Type B pancreatic cell (in vitro differentiated cells): ENCODE measurements around the gene COPG2. TPM values are rescaled to one million over a fixed set of nuclear protein-coding genes. Genes with fewer than 3 reads are reported as not detected.
"Not testable (repeated sequence)": the region's sequence is repeated elsewhere in the genome, so short reads cannot be mapped to it uniquely, and the experiment has no call there.

Experiments used
- DNase-seq: peaks from one replicate; pipeline ENCODE4 v3.0.0; 2021; ENCODE audit warnings: mixed read lengths; ENCODE audit not compliant: unreplicated experiment; ENCODE audit errors: extremely low spot score
- H3K27ac Mint-ChIP-seq: 2 replicates; pipeline ENCODE4 v1.8.0; 2021; ENCODE audit warnings: mild to moderate bottlenecking, mixed read lengths
- H3K27me3 Mint-ChIP-seq: 2 replicates; pipeline ENCODE4 v1.8.0; 2021; ENCODE audit warnings: mixed read lengths
- H3K36me3 Mint-ChIP-seq: 2 replicates; pipeline ENCODE4 v1.8.0; 2021; ENCODE audit warnings: mixed read lengths
- H3K4me1 Mint-ChIP-seq: one replicate; pipeline ENCODE4 v1.8.0; 2021; ENCODE audit warnings: mixed read lengths; ENCODE audit not compliant: unreplicated experiment
- H3K4me3 Mint-ChIP-seq: 2 replicates; pipeline ENCODE4 v1.8.0; 2021; ENCODE audit warnings: mild to moderate bottlenecking, mixed read lengths
- H3K9me3 Mint-ChIP-seq: 2 replicates; pipeline ENCODE4 v1.8.0; 2021; ENCODE audit warnings: mixed read lengths
- CTCF ChIP-seq: fragments of 200-600 bp; sonication (generic); conservative IDR thresholded peaks from 2 replicates; pipeline ENCODE4 v1.5.0; 2021; ENCODE audit warnings: antibody characterized with exemption, mild to moderate bottlenecking
- total RNA-seq: library from RNA; stranded (reverse); gene quantifications from 2 replicates; pipeline ENCODE4 v1.2.1, GENCODE V29; 2021; ENCODE audit warnings: low replicate concordance

Gene COPG2
- total RNA-seq, 1 donor from 2014 or later: 51.6 TPM

DNA sequence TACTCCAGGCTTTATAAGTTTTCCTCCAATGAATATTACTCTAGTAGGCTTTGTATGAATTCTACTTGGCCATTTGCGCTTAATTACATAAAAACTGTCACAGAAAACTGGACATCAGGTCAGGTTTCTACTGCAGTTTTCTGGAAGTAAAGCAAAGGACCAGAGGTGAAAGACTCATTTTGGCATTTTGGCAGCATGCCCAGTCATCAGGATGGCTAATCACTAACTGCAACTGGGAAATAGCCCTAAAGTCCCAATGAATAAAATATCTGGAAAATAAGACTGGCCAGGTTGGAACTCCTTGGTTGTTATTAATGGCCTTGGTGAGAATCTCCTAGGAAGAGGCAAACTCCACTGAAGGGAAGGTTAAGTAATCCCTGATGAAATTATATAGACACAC, 75.5 kb downstream of the COPG2 start:
- Mint-ChIP-seq H3K9me3 (no peaks in the 10 kb centered on the region), H3K27ac (no peak overlapping the region), H3K4me3 (no peak overlapping the region), H3K4me1 (no peaks in the 10 kb centered on the region), H3K36me3 (peaks cover 13% of the 10 kb centered on the region), H3K27me3 (no peaks in the 10 kb centered on the region)
- TF ChIP-seq CTCF: no peak
- DNase-seq: no peak

DNA sequence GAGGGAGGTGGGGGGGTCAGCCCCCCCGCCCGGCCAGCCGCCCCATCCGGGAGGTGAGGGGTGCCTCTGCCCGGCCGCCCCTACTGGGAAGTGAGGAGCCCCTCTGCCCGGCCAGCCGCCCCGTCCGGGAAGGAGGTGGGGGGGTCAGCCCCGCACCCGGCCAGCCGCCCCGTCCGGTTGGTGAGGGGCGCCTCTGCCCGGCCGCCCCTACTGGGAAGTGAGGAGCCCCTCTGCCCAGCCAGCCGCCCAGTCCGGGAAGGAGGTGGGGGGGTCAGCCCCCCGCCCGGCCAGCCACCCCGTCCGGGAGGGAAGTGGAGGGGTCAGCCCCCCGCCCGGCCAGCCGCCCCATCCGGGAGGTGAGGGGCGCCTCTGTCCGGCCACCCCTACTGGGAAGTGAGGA, 77.1 kb downstream of the COPG2 start:
- not testable (repeated sequence) for H3K9me3 Mint-ChIP-seq, H3K27ac Mint-ChIP-seq, H3K4me1 Mint-ChIP-seq, H3K4me3 Mint-ChIP-seq, DNase-seq, H3K27me3 Mint-ChIP-seq
- peaks cover 13% of the 10 kb centered on the region for H3K36me3 Mint-ChIP-seq

GRCh38 chr7:130585932-130586331, 82.6 kb downstream of the COPG2 start:
- H3K27ac Mint-ChIP-seq, H3K9me3 Mint-ChIP-seq, H3K4me1 Mint-ChIP-seq, H3K27me3 Mint-ChIP-seq, H3K4me3 Mint-ChIP-seq, DNase-seq, H3K36me3 Mint-ChIP-seq: not testable (repeated sequence)

GRCh38 chr7:130575110-130575509, 93.4 kb downstream of the COPG2 start:
- H3K27ac Mint-ChIP-seq, H3K4me3 Mint-ChIP-seq, DNase-seq, H3K9me3 Mint-ChIP-seq, H3K36me3 Mint-ChIP-seq, H3K4me1 Mint-ChIP-seq, H3K27me3 Mint-ChIP-seq: not testable (repeated sequence)

DNA sequence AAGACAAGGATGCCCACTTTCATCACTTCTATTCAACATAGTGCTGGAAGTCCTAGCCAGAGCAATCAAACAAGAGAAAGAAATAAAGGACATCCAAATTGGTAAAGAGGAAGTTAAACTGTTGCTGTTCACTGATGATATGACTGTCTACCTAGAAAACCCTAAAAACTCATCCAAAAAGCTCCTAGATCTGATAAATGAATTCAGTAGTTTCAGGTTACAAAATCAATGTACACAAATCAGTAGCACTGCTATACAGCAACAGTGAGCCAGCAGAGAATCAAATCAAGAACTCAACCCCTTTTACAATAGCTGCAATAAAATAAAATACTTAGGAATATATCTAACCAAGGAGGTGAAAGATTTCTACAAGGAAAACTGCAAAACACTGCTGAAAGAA, 98.4 kb downstream of the COPG2 start:
- not testable (repeated sequence) for H3K27me3 Mint-ChIP-seq, H3K27ac Mint-ChIP-seq, DNase-seq, H3K4me1 Mint-ChIP-seq, H3K4me3 Mint-ChIP-seq, H3K9me3 Mint-ChIP-seq
- H3K36me3 Mint-ChIP-seq: peaks cover 17% of the 10 kb centered on the region

DNA sequence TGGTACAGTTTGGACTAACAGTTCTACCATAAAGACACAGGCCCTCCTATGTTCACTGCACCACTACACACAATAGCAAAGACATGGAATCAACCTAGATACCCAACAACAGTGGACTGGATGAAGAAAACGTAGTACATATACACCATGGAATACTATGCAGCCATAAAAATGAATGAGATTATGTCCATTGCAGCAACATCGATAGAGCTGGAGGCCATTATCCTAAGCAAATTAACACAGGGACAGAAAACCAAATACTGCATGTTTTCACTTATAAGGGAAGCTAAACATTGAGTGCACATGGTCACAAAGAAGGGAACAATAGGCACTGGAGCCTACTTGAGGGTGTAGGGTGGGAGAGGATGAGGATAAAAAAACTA, 101.7 kb downstream of the COPG2 start:
- Mint-ChIP-seq H3K9me3 (no peaks in the 10 kb centered on the region), H3K4me3 (no peak overlapping the region), H3K27me3 (no peaks in the 10 kb centered on the region), H3K4me1 (no peaks in the 10 kb centered on the region), H3K36me3 (peaks cover 17% of the 10 kb centered on the region), H3K27ac (no peak overlapping the region)
- no peak for TF ChIP-seq CTCF
- no peak for DNase-seq

GRCh38 chr7:130566168-130566897, 102.2 kb downstream of the COPG2 start:
- no peak for TF ChIP-seq CTCF
- Mint-ChIP-seq H3K4me3 (no peak overlapping the region), H3K36me3 (peaks cover 21% of the 10 kb centered on the region), H3K27me3 (no peaks in the 10 kb centered on the region), H3K9me3 (no peaks in the 10 kb centered on the region), H3K4me1 (no peaks in the 10 kb centered on the region), H3K27ac (no peak overlapping the region)
- DNase-seq: no peak

DNA sequence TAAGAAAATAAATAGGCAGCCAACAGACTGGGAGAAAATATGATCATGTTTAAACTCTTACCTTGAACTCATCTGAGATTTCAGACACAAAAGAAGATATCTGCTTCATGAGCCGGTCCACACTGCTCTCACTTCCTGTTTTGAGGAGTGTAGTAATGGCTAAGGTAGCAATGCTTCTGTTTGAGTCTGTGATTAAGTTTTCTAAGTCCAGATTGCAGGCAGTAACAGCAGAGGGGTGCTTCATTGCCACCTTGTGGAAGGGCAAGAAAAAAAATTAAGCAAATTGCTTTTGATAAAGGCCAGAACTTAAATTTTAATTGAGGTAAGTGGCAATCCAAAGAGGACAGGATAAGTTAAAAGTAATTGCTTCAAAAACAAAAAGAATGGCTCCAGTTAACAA, 107.6 kb downstream of the COPG2 start:
- no peaks in the 10 kb centered on the region for H3K27me3 Mint-ChIP-seq
- no peak for DNase-seq
- H3K27ac Mint-ChIP-seq: no peak overlapping the region
- peak overlapping the region; percentile 61 for H3K4me3 Mint-ChIP-seq
- peak; percentile 49 for TF ChIP-seq CTCF
- peaks cover 32% of the 10 kb centered on the region for H3K36me3 Mint-ChIP-seq
- no peaks in the 10 kb centered on the region for H3K9me3 Mint-ChIP-seq
- H3K4me1 Mint-ChIP-seq: no peaks in the 10 kb centered on the region
